H1 (cell line): ENCODE results near the gene ANGPTL4. TPM values are rescaled to one million over a fixed set of nuclear protein-coding genes. Genes with fewer than 3 reads are reported as not detected.

Experiments
- ASH2L ChIP-seq: fragments of 200-600, 300-600 bp; sonication (generic); IDR thresholded peaks from one replicate; pipeline ENCODE4 v1.7.1; 2017; ENCODE audit warnings: low read length
- CTBP2 ChIP-seq: IDR thresholded peaks from 2 replicates; pipeline ENCODE4 v1.7.0; 2011; ENCODE audit warnings: borderline replicate concordance, mild to moderate bottlenecking, moderate library complexity, mixed read lengths, low read length; ENCODE audit not compliant: insufficient read depth, insufficient read length
- EZH2 ChIP-seq: fragments of 200-600 bp; sonication (generic); IDR thresholded peaks from 2 replicates; pipeline ENCODE4 v1.7.1; 2012; ENCODE audit warnings: low read depth, mild to moderate bottlenecking, moderate library complexity, low read length, inconsistent platforms; ENCODE audit not compliant: severe bottlenecking
- MAFK ChIP-seq: IDR thresholded peaks from 2 replicates; pipeline ENCODE4 v1.6.1; 2012; ENCODE audit warnings: low read depth, mild to moderate bottlenecking, improper control_type of control experiment, low read length
- POLR2A ChIP-seq, 2 experiments: IDR thresholded peaks; 1 replicate in 1 of 2; 2 replicates in 1 of 2; pipeline ENCODE4 v1.6.1; 2011; ENCODE audit warnings: low read depth in 2 of 2, low read length in 2 of 2, mild to moderate bottlenecking in 2 of 2; ENCODE audit errors: control extremely low read depth in 1 of 2
- SIX5 ChIP-seq: IDR thresholded peaks from 2 replicates; pipeline ENCODE4 v1.6.1; 2011; ENCODE audit warnings: mild to moderate bottlenecking, low read depth, low read length
- SP1 ChIP-seq: IDR thresholded peaks from 2 replicates; pipeline ENCODE4 v1.6.1; 2011; ENCODE audit warnings: low read depth, low read length
- SUZ12 ChIP-seq: fragments of 200-600 bp; sonication (generic); IDR thresholded peaks from 2 replicates; pipeline ENCODE4 v1.6.1; 2012; ENCODE audit warnings: mild to moderate bottlenecking, inconsistent platforms, low read length, moderate library complexity, mixed read lengths
- TAF1 ChIP-seq: IDR thresholded peaks from 2 replicates; pipeline ENCODE4 v1.6.1; 2011; ENCODE audit warnings: mild to moderate bottlenecking, low read depth, low read length
- YY1 ChIP-seq: IDR thresholded peaks from 2 replicates; pipeline ENCODE4 v1.6.1; 2011; ENCODE audit warnings: low read depth, mild to moderate bottlenecking, low read length
- polyA plus RNA-seq, 7 experiments: library from polyadenylated mRNA; depleted of rRNA in 3 of 7; stranded (reverse) in 5 of 7; unstranded in 2 of 7; fragments of >200 nt in 5 of 7; fragments of 200-250 nt in 2 of 7; gene quantifications; 1 replicate in 5 of 7; 2 replicates in 1 of 7; 4 replicates in 1 of 7; pipeline versions ENCODE4 v1.2.1 to v1.2.3, GENCODE V29; 2011 to 2013; ENCODE audit warnings: missing spikeins in 2 of 7, mixed read lengths in 2 of 7
- total RNA-seq: library from RNA; stranded (reverse); fragmentation: NEBNext Ultra II Directional; extraction: Animal tissue kit (Norgen Biotek cat#: 25700); gene quantifications from 2 replicates; pipeline ENCODE4 v1.2.1, GENCODE V29; 2021
- TF ChIP-seq, protein P1 (sequence below): fragments of 300-600 bp; sonication (generic); IDR thresholded peaks from 2 replicates; pipeline ENCODE4 v1.7.1; 2012; ENCODE audit warnings: low read length, moderate library complexity, mild to moderate bottlenecking, inconsistent platforms; ENCODE audit not compliant: insufficient replicate concordance

ANGPTL4 gene
- total and polyA plus RNA-seq, 2 of the 8 experiments (the other 6 are each of a cell fraction or from before 2014, with no cell fraction given): 2.3 to 6.5 TPM

DNA sequence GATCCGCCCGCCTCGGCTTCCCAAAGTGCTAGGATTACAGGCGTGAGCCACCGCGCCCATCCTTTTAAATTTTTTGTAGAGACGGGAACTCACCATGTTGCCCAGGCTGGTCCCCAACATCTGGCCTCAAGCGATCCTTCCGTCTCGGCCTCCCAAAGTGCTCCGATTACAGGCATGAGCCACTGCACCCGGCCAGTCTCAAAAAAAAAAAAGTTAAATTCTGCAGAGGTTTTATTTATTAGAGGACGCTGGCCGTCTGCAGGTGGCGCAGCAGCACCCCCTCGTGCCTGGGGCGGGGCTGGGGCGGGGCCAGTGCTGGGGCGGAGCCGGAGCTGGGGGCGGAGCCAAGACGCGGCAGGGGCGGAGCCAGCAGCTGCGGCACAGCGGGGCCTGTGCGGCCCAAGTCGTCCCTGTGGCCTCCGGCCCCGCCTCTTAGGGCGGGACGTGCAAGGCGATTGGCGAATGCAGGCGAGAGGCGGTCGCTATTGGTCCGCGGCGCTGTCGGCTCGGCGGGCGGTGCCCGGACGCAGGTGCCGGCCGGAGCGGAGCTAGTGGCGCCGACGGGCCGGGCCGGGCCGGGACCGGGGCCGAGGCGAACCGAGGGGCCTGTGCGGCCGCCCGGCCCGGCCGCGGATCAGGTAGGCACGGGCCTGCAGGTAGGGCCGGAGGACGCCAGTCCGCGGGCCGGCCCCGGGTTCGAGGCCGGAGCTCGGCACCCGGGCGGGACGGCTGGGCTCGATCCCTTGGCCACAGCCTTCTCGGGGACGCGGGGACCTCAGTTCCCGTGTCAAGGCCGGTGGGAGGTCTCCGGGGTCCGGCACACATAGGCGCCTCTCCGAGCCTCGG is 49.1 kb downstream of the ANGPTL4 start, which contains the start of gene MARCHF2 (continued):
- TF ChIP-seq MAFK: no peak
- TF ChIP-seq SIX5: no peak
- TF ChIP-seq ASH2L: no peak
- TF ChIP-seq CTBP2: no peak
- no peak for TF ChIP-seq SUZ12
- TF ChIP-seq YY1: no peak
- TF ChIP-seq POLR2A (IDR thresholded peaks at IDR 0.05; ENCODE audit: control extremely low read depth in 1 of 2, low read depth in 2 of 2, low read length in 2 of 2): no peak
- TF ChIP-seq EZH2: no peak
- 0 out of 2 replicates have a peak, but pooled peaks have one; percentile 11 for TF ChIP-seq TAF1
- TF ChIP-seq, protein P1, sequence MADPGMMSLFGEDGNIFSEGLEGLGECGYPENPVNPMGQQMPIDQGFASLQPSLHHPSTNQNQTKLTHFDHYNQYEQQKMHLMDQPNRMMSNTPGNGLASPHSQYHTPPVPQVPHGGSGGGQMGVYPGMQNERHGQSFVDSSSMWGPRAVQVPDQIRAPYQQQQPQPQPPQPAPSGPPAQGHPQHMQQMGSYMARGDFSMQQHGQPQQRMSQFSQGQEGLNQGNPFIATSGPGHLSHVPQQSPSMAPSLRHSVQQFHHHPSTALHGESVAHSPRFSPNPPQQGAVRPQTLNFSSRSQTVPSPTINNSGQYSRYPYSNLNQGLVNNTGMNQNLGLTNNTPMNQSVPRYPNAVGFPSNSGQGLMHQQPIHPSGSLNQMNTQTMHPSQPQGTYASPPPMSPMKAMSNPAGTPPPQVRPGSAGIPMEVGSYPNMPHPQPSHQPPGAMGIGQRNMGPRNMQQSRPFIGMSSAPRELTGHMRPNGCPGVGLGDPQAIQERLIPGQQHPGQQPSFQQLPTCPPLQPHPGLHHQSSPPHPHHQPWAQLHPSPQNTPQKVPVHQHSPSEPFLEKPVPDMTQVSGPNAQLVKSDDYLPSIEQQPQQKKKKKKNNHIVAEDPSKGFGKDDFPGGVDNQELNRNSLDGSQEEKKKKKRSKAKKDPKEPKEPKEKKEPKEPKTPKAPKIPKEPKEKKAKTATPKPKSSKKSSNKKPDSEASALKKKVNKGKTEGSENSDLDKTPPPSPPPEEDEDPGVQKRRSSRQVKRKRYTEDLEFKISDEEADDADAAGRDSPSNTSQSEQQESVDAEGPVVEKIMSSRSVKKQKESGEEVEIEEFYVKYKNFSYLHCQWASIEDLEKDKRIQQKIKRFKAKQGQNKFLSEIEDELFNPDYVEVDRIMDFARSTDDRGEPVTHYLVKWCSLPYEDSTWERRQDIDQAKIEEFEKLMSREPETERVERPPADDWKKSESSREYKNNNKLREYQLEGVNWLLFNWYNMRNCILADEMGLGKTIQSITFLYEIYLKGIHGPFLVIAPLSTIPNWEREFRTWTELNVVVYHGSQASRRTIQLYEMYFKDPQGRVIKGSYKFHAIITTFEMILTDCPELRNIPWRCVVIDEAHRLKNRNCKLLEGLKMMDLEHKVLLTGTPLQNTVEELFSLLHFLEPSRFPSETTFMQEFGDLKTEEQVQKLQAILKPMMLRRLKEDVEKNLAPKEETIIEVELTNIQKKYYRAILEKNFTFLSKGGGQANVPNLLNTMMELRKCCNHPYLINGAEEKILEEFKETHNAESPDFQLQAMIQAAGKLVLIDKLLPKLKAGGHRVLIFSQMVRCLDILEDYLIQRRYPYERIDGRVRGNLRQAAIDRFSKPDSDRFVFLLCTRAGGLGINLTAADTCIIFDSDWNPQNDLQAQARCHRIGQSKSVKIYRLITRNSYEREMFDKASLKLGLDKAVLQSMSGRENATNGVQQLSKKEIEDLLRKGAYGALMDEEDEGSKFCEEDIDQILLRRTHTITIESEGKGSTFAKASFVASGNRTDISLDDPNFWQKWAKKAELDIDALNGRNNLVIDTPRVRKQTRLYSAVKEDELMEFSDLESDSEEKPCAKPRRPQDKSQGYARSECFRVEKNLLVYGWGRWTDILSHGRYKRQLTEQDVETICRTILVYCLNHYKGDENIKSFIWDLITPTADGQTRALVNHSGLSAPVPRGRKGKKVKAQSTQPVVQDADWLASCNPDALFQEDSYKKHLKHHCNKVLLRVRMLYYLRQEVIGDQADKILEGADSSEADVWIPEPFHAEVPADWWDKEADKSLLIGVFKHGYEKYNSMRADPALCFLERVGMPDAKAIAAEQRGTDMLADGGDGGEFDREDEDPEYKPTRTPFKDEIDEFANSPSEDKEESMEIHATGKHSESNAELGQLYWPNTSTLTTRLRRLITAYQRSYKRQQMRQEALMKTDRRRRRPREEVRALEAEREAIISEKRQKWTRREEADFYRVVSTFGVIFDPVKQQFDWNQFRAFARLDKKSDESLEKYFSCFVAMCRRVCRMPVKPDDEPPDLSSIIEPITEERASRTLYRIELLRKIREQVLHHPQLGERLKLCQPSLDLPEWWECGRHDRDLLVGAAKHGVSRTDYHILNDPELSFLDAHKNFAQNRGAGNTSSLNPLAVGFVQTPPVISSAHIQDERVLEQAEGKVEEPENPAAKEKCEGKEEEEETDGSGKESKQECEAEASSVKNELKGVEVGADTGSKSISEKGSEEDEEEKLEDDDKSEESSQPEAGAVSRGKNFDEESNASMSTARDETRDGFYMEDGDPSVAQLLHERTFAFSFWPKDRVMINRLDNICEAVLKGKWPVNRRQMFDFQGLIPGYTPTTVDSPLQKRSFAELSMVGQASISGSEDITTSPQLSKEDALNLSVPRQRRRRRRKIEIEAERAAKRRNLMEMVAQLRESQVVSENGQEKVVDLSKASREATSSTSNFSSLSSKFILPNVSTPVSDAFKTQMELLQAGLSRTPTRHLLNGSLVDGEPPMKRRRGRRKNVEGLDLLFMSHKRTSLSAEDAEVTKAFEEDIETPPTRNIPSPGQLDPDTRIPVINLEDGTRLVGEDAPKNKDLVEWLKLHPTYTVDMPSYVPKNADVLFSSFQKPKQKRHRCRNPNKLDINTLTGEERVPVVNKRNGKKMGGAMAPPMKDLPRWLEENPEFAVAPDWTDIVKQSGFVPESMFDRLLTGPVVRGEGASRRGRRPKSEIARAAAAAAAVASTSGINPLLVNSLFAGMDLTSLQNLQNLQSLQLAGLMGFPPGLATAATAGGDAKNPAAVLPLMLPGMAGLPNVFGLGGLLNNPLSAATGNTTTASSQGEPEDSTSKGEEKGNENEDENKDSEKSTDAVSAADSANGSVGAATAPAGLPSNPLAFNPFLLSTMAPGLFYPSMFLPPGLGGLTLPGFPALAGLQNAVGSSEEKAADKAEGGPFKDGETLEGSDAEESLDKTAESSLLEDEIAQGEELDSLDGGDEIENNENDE: no peak
- TF ChIP-seq SP1: peak; percentile 98
